Measurements from ENCODE around the gene PRKAG2.

Gene PRKAG2

DNA sequence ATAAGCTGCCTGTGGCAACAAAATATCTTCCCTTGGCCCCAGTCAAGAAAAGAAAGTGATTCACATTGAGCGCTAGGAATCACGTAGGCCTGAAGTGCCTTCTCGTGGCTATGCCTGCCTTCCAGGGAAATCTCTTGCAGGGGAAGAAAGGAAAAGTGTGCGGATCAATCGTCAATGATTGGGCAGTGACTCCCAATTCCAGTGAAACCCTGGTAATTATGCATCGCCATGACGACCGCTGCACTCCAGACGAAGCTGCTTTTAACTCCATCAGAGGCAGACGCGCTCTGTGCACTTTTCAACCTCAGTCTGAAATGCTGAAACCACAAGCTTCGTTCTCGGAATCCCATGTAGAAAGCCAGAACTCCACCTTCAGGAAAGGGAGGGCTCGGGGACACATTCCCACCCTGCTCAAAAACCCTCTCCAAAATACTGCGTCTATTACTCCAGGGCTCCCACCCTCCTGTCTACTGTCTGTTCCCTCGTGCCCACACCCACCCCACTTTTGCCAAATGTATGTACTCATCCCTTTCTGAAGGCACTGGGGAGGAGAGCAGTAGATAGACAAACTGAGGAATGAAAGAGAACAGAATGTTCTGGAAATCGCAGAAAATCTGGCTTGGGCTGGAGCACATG lies 24.2 kb upstream of the PRKAG2 start:
- no peak for DNase-seq (ENCODE audit: low read depth in 2 of 3, low spot score in 2 of 3)

DNA sequence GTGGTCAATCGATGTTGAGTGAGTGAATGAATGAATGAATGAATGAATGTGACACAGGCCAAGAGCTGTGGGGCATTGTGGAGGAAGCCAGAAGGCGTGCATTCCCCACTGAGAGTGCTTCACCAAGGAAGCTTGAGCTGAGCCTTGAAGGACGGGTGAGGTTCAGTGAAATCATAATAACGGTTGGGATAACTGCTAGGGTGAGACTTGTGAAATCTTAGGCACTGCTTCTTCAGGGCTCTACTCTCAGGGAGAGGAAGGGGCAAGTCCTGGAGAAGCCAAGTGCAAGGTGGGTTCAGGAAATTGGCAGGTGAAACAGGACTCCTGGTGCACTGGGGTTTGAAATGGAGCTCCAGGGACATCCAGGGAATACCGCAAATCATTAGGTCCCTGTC lies 23.7 kb upstream of the PRKAG2 start:
- DNase-seq (ENCODE audit: low read depth in 2 of 3, low spot score in 2 of 3): no peak

DNA sequence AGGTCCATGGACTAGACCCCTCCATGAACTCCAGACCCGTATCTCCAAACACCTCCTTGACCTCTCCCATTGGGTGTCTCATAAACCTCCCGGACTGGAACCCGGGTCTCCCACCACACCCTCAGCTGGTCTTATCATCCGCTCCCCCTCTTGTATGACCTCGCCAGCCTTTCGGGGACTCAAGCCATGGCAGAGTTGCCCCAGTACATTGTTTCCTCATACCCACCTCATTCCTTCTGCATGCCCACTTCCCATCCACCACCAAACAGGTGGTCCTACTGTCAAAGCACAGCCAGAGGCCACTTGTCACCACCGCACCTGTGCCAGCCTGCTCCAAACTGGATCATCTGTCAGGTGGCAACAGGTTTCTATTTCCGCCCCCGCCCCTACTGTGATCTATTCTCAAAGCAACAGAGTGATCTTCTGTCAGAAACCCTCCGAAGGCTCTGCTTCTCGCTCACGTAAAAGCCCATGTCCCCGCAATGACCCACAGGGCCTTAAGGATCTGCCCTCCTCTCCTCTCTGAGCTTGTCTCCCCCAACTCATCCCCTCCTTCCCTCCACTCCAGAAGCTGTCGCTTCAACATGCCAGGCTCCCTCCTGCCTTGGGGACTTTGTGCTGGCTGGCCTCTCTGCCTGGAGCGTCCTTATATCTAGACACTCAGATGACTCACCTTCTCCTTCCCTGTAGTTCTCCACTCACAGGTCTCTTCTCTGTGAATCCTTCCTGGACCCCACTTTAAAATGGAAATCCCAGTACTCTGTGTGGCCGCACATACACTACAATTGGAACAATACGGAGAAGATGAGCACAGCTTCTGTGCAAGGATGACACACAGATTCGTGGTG lies 22.8 kb upstream of the PRKAG2 start:
- no peak for DNase-seq (ENCODE audit: low read depth in 2 of 3, low spot score in 2 of 3)

DNA sequence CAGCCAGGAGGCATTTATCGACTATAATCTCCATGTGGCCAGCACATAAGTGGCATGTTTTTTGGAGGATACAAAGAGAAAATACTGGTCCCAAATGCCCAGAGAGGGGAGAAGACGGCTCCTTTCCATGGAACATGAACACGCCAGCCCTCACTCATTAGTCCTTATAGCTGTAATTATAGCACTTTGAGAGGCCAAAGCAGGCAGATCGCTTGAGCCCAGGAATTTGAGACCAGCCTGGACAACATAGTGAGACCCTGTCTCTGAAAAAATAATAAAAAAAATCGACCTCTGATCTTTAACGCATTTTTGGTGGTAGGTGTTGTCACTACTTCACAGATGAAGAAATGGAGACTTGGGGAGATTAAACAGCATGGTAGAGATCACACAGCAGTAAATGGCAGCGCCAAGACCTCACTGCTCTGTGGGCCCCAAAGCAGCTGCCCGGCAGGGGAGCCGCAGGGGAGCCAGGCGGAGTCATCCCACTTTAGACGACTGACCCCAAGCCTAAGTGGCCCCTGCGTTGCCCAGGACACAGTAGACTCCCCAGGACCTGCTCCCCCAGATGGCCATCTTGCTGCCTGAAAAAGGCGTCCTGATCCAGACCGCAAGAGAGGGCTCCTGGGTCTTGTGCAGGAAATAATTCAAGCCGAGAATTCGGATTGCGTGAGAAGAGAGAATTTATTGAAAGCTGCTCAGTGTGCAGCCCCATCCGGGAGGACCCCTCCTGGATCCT lies 21.2 kb upstream of the PRKAG2 start:
- DNase-seq (ENCODE audit: low read depth in 2 of 3, low spot score in 2 of 3): no peak

DNA sequence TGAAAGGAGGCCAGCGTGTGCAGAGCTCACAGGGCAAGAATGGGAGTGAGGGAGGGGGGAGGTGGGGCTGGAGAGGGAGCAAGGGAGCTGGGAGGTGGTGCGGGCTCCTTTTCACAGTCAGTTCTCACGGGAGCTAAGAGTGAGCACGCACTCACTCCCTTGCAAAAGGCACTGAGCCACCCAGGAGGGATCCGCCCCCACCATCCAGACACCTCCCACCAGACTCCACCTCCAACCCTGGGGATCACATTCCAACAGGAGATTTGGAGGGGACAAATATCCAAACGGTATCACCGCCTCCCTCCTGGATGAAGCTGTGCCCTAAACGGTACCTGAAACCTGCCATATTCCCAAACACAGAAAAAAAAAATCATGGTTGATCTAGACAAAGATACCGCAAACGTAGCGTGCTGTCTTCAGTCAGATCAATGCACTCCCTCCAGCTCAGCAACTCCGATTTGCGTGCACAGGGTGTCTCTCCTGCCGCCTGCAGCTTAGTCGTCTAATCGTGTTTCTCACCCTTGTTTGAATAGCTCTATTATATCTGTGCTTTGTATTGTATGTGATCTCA lies 20.3 kb upstream of the PRKAG2 start:
- no peak for DNase-seq (ENCODE audit: low read depth in 2 of 3, low spot score in 2 of 3)

DNA sequence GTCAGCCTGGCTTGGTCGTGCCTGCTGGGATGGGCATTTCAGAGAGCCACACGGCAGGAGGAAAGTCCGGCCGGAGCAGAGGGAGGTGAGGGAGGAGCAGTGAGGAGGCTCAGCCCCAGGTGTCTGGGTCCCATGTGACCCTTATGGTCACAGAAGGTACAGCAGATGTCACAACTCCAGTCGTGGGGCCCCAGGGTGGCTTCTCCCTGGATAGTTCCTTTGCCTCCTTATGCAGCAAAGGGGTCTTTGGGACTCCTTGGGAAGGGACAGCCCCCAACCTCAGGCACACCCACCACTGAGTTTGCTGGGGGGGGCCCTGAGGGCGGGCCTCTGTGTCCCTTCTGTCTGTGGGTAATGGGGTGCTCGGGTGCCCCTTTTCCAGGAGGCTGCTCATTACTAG lies 19.6 kb upstream of the PRKAG2 start:
- DNase-seq (ENCODE audit: low read depth in 2 of 3, low spot score in 2 of 3): no peak

DNA sequence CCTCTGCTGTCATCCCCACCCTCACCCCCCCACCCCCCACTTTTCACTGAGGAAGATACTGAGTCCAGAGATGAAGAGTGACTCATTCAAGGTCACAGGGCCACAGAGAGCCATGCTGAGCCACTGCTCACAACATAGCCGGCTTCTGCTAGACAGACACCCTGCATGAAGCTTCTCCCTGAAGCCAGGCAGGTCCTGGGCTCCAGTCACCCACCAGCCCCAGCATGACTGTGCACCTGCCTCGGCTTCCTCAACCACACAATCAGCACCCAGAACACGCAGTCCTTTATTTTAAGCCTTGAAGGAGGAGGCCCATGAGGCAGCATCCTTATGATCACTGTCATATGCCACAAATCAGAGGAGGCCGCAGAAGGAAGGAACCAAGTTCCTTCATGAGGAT lies 19.2 kb upstream of the PRKAG2 start:
- DNase-seq (ENCODE audit: low read depth in 2 of 3, low spot score in 2 of 3): no peak

DNA sequence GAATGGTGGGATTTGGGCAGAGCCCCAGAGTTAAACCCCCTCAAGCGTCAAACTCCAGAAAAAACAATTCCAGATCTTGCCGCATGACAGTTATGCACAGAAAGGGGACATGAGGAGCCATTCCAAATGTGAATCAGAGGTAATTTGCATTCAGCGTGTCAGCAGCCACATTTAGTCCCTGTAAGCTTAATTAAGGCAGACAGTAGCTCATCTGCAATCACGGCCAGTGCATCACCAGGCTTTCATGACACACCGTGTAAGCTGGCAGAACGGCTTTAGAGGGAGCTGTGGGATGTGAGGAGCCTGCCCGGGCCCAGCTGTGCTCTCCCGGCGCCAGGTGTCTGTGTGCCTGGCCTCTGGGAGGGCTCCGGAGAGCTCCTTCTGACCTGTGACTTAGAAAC lies 18.7 kb upstream of the PRKAG2 start:
- no peak for DNase-seq (ENCODE audit: low read depth in 2 of 3, low spot score in 2 of 3)

DNA sequence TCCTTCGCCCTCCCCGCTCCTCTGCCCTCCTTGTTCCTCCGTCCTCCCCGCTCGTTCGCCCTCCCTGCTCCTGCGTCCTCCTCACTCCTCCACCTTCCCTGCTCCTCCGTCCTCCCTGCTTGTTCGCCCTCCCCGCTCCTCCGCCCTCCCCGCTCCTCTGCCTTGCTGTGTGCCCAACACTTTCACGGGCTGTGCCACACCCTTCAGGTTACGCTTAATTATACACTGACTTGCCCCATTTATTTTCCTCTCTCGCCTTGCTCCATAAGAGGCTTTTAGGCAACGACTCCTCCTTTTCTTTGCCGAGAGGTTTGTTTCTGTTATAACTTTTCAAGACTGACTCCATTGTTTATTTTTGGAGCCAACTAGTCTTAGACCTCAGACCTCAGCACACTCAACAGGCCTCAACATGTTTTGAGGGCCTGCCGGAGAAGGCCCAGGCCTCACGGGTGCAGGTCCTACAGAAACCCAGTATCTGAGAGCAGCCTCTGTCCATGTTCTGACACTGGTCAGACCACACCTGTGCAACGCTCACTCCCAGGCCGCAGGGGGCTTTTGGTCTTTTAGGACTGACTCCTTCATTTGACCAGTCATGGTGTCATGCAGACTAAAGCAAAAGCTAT lies 18.2 kb upstream of the PRKAG2 start:
- no peak for DNase-seq (ENCODE audit: low read depth in 2 of 3, low spot score in 2 of 3)

DNA sequence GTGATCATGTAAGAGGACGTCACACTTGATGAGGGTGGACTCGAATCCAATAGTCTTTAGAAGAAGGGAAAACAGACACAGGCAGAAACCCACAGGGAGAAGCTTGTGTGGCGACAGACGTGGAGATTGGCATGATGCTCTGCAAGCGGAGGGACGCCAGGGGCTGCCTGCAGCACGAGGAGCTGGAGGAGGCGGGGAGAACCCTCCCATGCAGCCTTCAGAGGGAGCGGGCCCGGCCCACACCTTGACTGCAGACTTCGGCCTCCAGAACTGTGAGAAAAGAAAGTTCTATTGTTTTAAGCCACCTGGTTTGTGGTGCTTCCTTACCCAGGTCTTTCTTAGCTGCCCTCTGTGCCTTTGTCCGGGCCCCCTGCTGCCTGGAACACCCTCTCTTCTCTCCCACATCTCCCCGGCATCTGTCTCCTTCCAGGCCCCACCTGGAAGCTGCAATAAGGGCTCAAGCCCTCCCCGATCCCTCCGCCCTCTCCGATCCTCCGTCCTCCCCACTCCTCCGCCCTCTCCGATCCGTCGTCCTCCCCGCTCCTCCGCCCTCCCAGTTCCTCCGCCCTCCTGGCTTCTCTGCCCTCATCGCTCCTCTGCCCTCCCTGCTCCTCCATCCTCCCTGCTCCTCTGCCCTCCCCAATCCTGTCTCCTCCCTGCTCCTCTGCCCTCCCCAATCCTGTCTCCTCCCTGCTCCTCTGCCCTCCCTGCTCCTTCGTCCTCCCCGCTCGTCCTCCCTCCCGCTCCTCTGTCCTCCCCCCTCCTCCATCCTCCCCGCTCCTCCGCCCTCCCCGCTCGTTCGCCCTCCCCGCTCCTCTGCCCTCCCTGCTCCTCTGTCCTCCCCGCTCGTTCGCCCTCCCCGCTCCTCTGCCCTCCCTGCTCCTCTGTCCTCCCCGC lies 17.4 kb upstream of the PRKAG2 start:
- DNase-seq (ENCODE audit: low read depth in 2 of 3, low spot score in 2 of 3): no peak

DNA sequence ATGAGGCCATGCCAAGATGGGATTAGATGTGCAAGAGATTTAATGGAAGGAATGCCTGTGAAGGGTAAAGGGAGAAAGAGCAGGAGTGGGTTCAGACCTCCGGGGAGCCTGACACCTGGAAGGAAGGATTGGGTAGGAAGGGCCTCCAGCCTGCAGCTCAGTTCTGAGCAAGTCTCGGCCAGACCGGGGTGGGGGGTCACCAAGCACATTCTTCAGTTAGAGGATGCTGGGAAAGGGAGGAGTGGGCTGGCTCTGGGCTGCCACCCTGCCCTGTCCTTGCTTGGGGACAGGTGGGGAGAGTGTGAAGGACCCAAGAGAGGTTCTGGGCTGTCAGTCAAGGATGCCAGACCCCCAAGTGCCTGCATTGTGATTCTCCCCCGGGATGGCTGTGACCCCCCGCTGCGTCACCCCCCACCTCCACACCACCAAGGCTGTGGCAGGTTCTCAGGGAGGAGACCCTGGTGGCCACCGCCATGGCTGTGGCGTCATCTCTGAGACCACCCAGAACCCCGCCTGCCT lies 16.5 kb upstream of the PRKAG2 start:
- DNase-seq (ENCODE audit: low read depth in 2 of 3, low spot score in 2 of 3): no peak

DNA sequence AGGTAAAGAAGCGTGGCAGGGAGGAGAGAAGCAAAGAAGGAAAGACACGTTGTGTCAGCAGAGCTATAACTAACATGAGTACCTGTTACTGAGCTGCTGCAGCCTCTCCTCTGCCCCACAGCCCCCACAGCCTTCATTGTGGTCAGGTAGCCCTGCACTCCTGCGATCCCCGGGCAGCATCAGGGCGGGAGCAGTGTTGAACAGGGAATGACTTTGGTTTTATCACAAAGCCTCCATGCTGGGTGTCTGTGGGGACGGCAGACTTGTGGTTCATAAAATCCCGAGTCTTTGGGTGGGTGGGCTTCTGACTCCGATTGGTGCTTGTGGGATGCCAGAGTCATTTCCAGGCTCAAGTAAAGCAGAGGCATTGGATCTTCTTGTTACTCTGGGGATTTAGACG lies 14.8 kb upstream of the PRKAG2 start:
- DNase-seq (ENCODE audit: low read depth in 2 of 3, low spot score in 2 of 3): no peak

DNA sequence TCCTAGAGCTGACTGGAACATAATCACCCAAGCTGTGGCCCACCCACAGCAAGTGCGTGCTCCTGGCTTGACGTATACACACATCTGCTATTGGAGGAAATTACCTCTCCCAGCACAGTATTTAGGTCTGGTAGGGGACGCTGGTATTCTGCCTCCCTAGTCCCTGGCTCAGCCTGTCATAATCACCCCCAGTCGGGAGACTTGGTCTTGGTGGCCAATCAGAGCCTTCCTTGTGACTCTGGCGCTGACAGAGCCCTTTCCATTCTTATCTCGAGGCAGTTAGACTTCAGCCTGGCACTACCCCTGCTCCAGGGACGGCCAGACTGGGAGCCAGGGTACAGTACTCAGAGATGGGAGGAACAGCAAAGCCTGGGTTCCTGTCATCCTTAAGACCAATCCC lies 14.3 kb upstream of the PRKAG2 start:
- DNase-seq (ENCODE audit: low read depth in 2 of 3, low spot score in 2 of 3): no peak

DNA sequence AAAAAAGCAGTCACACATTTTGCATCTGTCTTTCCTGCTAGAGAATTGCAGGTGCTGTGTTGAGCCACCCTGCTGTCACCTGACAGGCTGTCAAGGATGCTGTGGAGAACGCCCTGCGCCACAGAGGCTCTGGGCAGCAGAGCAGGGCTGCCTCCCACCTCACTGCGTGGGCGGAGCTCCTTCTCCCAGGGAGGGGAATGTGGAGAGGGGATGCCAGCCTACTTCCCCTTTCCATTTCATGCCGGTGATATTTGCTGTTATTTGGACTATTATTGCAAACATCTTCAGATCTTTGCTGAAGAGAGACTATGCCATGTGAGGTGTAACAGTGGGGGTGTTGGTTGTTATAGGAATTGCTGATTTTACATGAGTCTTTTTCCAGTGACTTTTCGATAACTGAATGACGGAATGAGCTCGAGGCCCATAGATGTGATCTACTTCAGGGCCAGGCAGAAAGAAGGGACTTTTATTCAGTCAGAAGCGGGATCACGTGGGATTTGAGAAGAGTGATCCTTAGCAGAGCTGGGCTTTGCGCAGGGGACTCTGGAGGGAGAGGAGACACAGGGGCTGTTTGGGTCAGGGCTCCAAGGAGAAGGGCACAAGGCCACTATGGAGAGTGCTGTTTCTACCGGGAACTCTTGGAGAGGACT lies 13.6 kb upstream of the PRKAG2 start:
- DNase-seq (ENCODE audit: low read depth in 2 of 3, low spot score in 2 of 3): no peak

DNA sequence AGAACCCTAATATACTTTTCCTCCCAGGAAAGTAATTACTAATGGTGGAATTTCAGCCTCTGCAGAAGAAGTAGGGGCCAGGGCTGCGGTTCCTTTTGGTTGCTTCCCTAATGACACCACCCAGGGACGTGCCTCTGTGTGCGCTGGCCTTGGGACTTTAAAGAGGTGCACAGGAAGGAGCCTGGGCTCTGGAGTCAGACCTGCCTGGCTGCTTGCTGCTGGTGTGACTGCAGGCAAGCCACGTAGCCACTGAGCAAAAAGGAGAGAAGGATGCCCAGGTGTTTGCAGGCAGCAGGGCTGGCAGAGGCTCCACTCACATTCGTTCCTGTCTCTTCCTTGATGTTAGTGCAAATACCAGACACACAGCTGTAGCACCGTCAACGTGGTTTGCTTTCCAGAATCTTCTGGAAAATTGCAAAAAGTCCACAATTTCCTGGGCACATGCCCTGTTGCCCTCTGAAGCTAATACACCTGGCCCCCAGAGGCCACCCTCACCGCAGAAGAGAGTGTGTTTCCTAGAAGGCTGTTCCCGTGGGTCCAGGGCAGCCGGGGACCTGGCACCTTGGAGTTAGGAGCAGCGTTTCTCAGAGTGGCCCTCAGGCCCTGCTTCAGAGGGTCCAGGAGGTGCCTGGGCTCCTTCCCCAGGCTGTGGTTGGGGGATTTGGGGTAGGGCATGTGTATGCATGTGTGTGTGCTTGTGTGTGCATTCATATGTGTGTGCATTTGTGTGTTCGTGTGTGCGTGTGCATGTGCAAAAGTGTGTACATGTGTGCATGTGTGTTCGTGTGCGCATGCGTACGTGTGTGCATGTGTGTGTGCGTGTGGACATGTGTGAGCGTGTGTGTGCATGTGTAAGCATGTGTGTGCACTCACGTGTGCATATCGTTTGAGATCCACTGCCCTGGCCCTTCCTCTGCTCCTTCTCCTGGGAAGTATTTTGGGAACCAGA lies 12.8 kb upstream of the PRKAG2 start:
- no peak for DNase-seq (ENCODE audit: low read depth in 2 of 3, low spot score in 2 of 3)

DNA sequence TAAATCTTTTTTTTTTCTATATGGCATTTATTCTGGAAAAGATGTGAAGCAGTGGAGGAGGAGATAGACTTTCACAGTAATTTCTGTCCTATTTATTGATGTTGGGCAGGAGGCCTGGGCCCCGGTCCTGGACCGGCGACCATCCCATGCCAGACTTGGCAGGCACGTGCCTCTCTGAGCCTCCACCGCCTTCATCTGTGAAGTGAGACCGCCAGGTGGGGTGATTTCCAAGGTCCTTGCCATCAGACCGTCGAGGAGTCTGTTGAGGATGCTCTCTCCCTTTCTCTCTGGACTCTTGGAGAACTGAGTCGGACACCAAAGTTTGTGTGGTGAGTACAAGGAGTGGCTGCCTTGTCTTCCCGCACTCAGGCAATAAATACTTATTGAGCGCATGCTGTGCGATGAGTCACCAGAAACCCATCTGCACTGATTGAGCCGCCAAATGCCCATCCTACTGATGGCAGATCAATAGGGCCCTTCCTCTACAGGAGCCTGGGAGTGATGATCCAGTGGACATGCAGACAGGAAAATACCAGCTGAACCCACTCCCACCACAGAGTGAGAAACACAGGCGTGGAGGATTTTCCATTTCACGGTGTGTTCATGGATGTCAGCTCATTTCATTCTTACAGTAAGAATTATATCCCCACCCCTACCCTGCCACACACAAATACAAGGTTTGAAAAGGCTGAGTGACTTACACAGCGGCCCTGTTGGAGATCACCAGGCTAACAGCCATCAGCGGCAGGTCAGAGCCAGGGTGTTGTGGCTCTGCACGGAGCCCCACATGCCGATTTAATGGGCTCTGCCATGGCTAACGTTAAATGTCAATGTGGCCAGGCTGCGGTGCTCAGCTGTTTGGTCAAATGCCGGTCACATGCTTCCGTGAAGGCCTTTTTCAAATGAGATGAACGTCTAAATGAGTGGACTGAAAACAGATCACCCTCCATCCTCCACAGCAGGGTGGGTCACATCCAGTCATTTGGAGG lies 11.5 kb upstream of the PRKAG2 start:
- no peak for DNase-seq (ENCODE audit: low read depth in 2 of 3, low spot score in 2 of 3)

DNA sequence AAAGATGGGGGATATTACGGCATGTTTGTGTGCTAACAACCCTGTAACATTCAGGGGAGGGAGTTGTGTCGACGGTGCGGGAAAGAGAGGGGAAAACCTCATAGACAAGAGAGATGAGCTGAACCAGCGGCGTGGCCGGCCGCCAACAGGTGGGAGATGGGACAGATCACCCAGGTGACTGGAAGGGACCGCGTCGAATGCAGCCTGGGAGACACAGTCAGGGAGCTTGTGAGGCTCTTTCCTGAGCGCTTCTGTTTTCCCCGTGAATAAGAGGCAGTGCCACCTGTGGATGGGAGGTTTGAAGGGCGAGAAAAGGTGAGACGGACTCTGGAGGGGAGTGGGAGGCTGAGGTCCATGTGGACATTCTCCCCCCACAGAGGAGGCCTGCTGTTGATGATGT lies 9.9 kb upstream of the PRKAG2 start:
- DNase-seq (ENCODE audit: low read depth in 2 of 3, low spot score in 2 of 3): no peak

All from activated CD8-positive, alpha-beta memory T cell treated with anti-CD3 and anti-CD28 coated beads for 48 hours (primary cell).